Upper lobe of left lung (tissue), 6 donors: ENCODE measurements around the gene RWDD1. TPM values are rescaled to one million over a fixed set of nuclear protein-coding genes. Genes with fewer than 3 reads are reported as not detected.

ENCODE experiments used
- ATAC-seq, 2 donors: fragments of 200-7000 bp; cut with Tn5 transposase; one replicate each; pipeline ENCODE4 v1.9.1; 2022; ENCODE audit warnings: mild to moderate bottlenecking in 2 of 2, moderate library complexity in 2 of 2; ENCODE audit not compliant: low FRiP score in 2 of 2
- DNase-seq, 2 donors: peaks; one replicate each; pipeline ENCODE4 v3.0.0-alpha.2; 2019 to 2020
- H3K27ac ChIP-seq, 4 donors: fragments of 200-600 bp; sonication (generic); one replicate each; pipeline ENCODE4 v1.5.1; 2016 to 2019
- H3K27me3 ChIP-seq, 4 donors: fragments of 200-600 bp; sonication (generic); one replicate each; pipeline ENCODE4 v1.5.1; 2017 to 2019
- H3K36me3 ChIP-seq, 4 donors: fragments of 200-600 bp; sonication (generic); one replicate each; pipeline ENCODE4 v1.5.1; 2016 to 2019
- H3K4me1 ChIP-seq, 4 donors: fragments of 200-600 bp; sonication (generic); one replicate each; pipeline ENCODE4 v1.5.1; 2018 to 2019
- H3K4me3 ChIP-seq, 4 donors: fragments of 200-600 bp; sonication (generic); one replicate each; pipeline ENCODE4 v1.5.1; 2017 to 2019; ENCODE audit warnings: mild to moderate bottlenecking in 2 of 4, moderate library complexity in 1 of 4
- H3K9me3 ChIP-seq, 4 donors: fragments of 200-600 bp; sonication (generic); one replicate each; pipeline ENCODE4 v1.5.1; 2018 to 2019
- EP300 ChIP-seq, 4 donors: sonication (generic); formaldehyde crosslinking; IDR thresholded peaks; one replicate each; pipeline ENCODE4 v1.5.1; 2017; ENCODE audit warnings: antibody characterized with exemption in 4 of 4, control low read depth in 2 of 4
- POLR2A ChIP-seq, 4 donors: fragments of 450-650 bp; IDR thresholded peaks; one replicate each; pipeline ENCODE4 v1.5.1; 2016 to 2017; ENCODE audit warnings: antibody characterized with exemption in 4 of 4, mild to moderate bottlenecking in 2 of 4
- POLR2AphosphoS5 ChIP-seq, 2 donors: sonication (generic); formaldehyde crosslinking; IDR thresholded peaks; one replicate each; pipeline ENCODE4 v1.5.1; 2017; ENCODE audit warnings: antibody characterized with exemption in 2 of 2
- WGBS, 2 donors: methylation state at CpG; one replicate each; pipeline ENCODE4 v1.1.5; 2017 to 2018; 5-methylcytosine and 5-hydroxymethylcytosine counted together
- total RNA-seq, 6 donors: library from RNA; depleted of rRNA in 4 of 6; stranded (reverse); fragments of >200 nt in 4 of 6; gene quantifications; one replicate each; pipeline versions ENCODE4 v1.1.0 to v1.2.1, GENCODE V29; 2016 to 2021
- TF ChIP-seq, protein P1 (sequence below), 6 experiments: fragments of 450-650 bp in 4 of 6; fragments of 200-600 bp in 2 of 6; sonication (generic) in 2 of 6; IDR thresholded peaks; one replicate each; pipeline ENCODE4 v1.5.1; 2016 to 2019; ENCODE audit warnings: antibody characterized with exemption in 6 of 6
- donor health status: DM: no; HTN: no; CAD: no; lungs with moderate emphysema.
- donor health status: DM: no; HTN: yes; CAD: no; lungs with severe emphysema.

The RWDD1 gene
- total RNA-seq, 6 donors from 2014 or later: 11.5 to 35.1 (median 30.9) TPM

DNA sequence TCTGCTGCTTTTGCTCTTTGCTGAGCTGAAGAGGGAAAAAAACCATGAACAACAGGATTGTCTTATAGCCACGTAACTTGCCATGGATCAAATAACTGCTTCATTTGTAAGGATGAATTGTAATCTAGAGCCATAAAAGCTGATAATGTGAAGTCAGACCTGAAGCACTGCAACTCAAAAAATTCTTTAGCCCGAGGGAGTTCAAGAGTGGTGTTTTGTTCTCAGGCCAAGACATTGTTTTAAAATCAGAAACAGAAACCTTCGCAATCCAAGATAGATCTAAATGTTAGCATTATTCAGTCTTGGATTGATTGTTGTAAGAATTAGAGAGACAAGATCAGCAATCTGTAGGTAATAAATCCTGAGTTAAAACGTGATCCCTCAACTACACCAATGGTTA is 25.7 kb upstream of the RWDD1 start, which contains the start of gene TRAPPC3L:
TRAPPC3L (minus strand) TSS at position 34 of the 400 bp plus-strand sequence. CDS start 170 bp downstream, outside the sequence.
- H3K9me3 ChIP-seq: no peaks in the 10 kb centered on the region
- H3K27ac ChIP-seq: no peak within 1 kb of the TSS
- no peaks in the 10 kb centered on the region for H3K27me3 ChIP-seq
- H3K4me1 ChIP-seq: no peaks in the 10 kb centered on the region
- DNase-seq: no peak
- no peak for ATAC-seq
- TF ChIP-seq POLR2AphosphoS5 (IDR thresholded peaks at IDR 0.05): no peak
- TF ChIP-seq EP300 (IDR thresholded peaks at IDR 0.05): no peak
- no peak for TF ChIP-seq POLR2A (IDR thresholded peaks at IDR 0.05)
- TF ChIP-seq, protein P1, sequence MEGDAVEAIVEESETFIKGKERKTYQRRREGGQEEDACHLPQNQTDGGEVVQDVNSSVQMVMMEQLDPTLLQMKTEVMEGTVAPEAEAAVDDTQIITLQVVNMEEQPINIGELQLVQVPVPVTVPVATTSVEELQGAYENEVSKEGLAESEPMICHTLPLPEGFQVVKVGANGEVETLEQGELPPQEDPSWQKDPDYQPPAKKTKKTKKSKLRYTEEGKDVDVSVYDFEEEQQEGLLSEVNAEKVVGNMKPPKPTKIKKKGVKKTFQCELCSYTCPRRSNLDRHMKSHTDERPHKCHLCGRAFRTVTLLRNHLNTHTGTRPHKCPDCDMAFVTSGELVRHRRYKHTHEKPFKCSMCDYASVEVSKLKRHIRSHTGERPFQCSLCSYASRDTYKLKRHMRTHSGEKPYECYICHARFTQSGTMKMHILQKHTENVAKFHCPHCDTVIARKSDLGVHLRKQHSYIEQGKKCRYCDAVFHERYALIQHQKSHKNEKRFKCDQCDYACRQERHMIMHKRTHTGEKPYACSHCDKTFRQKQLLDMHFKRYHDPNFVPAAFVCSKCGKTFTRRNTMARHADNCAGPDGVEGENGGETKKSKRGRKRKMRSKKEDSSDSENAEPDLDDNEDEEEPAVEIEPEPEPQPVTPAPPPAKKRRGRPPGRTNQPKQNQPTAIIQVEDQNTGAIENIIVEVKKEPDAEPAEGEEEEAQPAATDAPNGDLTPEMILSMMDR (IDR thresholded peaks at IDR 0.05): no peak
- WGBS, 2 donors: 41 to 54% methylated on average over 4 of the region's 4 CpGs
- no peak within 1 kb of the TSS for H3K4me3 ChIP-seq
- no peaks in the 10 kb centered on the region for H3K36me3 ChIP-seq

DNA sequence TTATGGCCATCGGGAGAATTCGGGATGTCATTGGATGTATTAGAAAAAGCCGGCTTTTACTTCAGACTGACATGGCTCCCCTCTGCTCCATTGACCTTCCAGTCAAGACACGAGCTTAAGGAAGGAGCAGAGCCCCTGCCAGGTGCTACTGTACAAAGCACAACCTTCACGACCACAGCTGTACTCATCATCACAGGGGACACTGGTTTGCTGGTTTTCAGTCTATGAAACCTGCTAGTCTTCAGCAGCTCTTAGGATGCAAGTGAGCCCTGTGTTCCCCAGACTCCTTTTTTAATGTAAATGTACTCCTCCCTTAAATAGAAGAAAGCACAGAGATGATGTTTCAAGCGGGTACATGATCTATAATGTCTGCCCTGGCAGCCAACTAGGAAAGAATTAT is 23.9 kb upstream of the RWDD1 start:
- Histone ChIP-seq H3K27ac (no peak overlapping the region), H3K9me3 (no peaks in the 10 kb centered on the region), H3K4me3 (no peak overlapping the region), H3K36me3 (no peaks in the 10 kb centered on the region), H3K27me3 (no peaks in the 10 kb centered on the region), H3K4me1 (no peaks in the 10 kb centered on the region)
- TF ChIP-seq, protein P1 (IDR thresholded peaks at IDR 0.05): no peak
- no peak for TF ChIP-seq POLR2AphosphoS5 (IDR thresholded peaks at IDR 0.05)
- TF ChIP-seq POLR2A (IDR thresholded peaks at IDR 0.05): no peak
- no peak for TF ChIP-seq EP300 (IDR thresholded peaks at IDR 0.05)
- DNase-seq (no peak), ATAC-seq (no peak)
- WGBS, 2 donors: 92 to 95% methylated on average over 6 of the region's 6 CpGs

DNA sequence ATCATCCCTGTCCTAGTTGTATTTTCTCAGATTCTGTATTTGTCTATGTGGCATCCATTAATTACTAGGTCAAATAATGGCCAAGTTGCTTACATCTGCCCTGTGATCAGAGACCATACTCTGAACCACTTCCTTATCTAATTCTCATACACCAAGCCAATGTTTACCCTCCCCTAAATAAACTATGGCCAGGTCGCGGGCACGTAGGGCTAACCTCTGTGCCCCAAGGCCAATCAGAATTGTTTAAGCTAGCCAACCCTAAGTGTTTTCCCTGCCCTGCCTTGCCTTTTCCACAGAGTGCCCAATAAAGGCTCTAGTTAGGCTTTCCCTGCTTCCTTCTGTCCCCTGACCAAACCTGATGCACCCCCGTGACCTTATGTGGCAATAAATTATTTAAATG is 20.5 kb upstream of the RWDD1 start:
- no peaks in the 10 kb centered on the region for H3K36me3 ChIP-seq
- DNase-seq (no peak), ATAC-seq (no peak)
- H3K4me1 ChIP-seq: no peaks in the 10 kb centered on the region
- H3K27ac ChIP-seq: no peak overlapping the region
- no peaks in the 10 kb centered on the region for H3K9me3 ChIP-seq
- 56 to 60% methylated on average over 4 of the region's 4 CpGs for WGBS, 2 donors
- H3K4me3 ChIP-seq: no peak overlapping the region
- TF ChIP-seq EP300 (IDR thresholded peaks at IDR 0.05) (no peak), POLR2AphosphoS5 (IDR thresholded peaks at IDR 0.05) (no peak), POLR2A (IDR thresholded peaks at IDR 0.05) (no peak)
- TF ChIP-seq, protein P1 (IDR thresholded peaks at IDR 0.05): no peak
- H3K27me3 ChIP-seq: no peaks in the 10 kb centered on the region

DNA sequence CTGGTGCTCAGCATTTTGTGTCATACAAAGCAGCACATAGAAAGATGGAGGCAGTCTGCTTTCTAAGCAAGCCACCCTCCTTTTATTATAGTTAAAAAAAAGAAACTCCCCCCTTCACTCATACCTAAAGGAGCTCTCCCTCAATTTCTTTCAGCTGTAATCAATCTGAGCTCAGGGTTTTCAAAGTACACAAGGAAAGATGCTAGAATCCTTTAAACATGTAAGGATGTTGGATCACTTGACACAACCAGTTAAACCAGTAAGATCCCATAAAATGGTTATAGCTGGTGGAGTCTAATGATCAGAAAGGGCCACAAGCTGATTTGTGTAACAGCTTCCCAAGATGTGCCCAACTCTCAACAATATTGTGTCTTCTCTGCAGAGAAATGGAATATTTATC is 17.9 kb upstream of the RWDD1 start, which contains the start of gene CALHM4:
CALHM4 (plus strand) TSS at position 301 of the 400 bp plus-strand sequence; CDS start at position 344, 43 bp downstream.
- Histone ChIP-seq H3K36me3 (no peaks in the 10 kb centered on the region), H3K4me3 (no peak within 1 kb of the TSS), H3K9me3 (no peaks in the 10 kb centered on the region), H3K4me1 (peaks cover 0 to 7% (median 3%) of the 10 kb centered on the region in 4 donors), H3K27me3 (no peaks in the 10 kb centered on the region), H3K27ac (no peak within 1 kb of the TSS)
- no peak for TF ChIP-seq POLR2AphosphoS5 (IDR thresholded peaks at IDR 0.05)
- TF ChIP-seq, protein P1 (IDR thresholded peaks at IDR 0.05): no peak
- TF ChIP-seq EP300 (IDR thresholded peaks at IDR 0.05): no peak
- TF ChIP-seq POLR2A (IDR thresholded peaks at IDR 0.05): no peak
- no peak for ATAC-seq
- no peak for DNase-seq

DNA sequence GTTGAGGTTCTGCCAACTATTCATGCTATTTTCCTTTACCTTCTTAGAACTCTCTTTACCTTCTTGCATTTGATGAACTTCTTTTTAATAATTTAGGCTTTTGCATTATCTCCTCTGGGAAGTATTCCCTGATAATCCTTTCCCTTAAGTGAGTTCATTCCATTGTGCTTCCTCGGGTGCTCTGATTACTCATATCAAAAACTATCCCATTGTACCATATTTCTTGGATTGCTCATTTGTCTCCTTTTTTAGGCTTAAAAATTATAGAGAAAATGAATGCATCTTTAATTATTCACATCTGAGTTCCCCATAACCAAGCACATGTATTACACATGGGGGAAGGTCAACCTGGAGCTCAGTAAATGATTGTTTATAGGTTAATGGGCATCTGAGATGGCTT is 15.2 kb upstream of the RWDD1 start:
- WGBS, 2 donors: 83 to 88% methylated on average over 1 of the region's 1 CpG
- no peak for TF ChIP-seq POLR2AphosphoS5 (IDR thresholded peaks at IDR 0.05)
- TF ChIP-seq, protein P1 (IDR thresholded peaks at IDR 0.05): no peak
- no peak for TF ChIP-seq EP300 (IDR thresholded peaks at IDR 0.05)
- no peak for TF ChIP-seq POLR2A (IDR thresholded peaks at IDR 0.05)
- peaks cover 0 to 8% (median 4%) of the 10 kb centered on the region in 4 donors for H3K4me1 ChIP-seq
- no peaks in the 10 kb centered on the region for H3K36me3 ChIP-seq
- H3K27ac ChIP-seq: no peak overlapping the region
- ATAC-seq (no peak), DNase-seq (no peak)
- no peaks in the 10 kb centered on the region for H3K9me3 ChIP-seq
- no peak overlapping the region for H3K4me3 ChIP-seq
- no peaks in the 10 kb centered on the region for H3K27me3 ChIP-seq
